ENCODE measurements around the gene LRRFIP2. TPM values are rescaled to one million over a fixed set of nuclear protein-coding genes. Genes with fewer than 3 reads are reported as not detected.
"Not testable (repeated sequence)": the region's sequence is repeated elsewhere in the genome, so short reads cannot be mapped to it uniquely, and the experiment has no call there.

LRRFIP2 gene
- total RNA-seq, 1 donor from 2014 or later, result 34.7 TPM

GRCh38 chr3:37144806-37145205 lies 29.6 kb downstream of the LRRFIP2 start:
- DNase-seq (ENCODE audit: low read depth in 2 of 2), result peak; percentile 31 to 39

- no peak for DNase-seq (ENCODE audit: low read depth in 2 of 2)
Observed at GRCh38 chr3:37143821-37144220, 30.6 kb downstream of the LRRFIP2 start.

GRCh38 chr3:37141676-37142075 lies 32.7 kb downstream of the LRRFIP2 start:
- DNase-seq (ENCODE audit: low read depth in 2 of 2), result no peak

DNA sequence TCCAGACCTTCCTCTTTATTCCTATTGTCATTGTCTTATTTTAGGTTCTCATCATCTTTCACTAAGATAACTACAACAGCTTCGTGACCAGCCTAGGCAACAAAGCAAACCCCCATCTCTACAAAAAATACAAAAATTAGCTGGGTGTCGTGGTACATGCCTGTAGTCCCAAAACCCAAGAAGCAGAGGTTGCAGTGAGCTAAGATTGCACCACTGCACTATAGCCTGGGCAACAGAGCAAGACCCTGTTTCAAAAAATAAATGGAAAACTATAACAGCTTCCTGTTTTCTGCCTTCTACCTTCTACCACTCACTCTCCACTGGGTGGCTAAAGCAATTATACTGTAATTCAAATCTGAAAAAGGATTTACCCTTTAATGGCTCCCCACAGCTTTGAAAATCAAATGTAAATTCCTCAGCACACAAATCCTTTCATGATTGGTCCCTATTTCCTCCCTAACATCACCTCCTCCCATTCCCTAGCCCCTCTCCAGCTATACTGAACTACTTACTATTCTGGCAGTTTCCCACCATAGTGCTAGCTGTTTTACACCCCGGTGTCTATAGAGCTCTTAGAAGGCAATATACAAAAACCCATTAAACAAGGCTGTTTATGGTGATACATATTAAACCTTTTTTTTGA lies 33.4 kb downstream of the LRRFIP2 start:
- no peak for DNase-seq (ENCODE audit: low read depth in 2 of 2)

GRCh38 chr3:37139567-37140052 lies 34.8 kb downstream of the LRRFIP2 start:
- no peak for DNase-seq (ENCODE audit: low read depth in 2 of 2)

DNA sequence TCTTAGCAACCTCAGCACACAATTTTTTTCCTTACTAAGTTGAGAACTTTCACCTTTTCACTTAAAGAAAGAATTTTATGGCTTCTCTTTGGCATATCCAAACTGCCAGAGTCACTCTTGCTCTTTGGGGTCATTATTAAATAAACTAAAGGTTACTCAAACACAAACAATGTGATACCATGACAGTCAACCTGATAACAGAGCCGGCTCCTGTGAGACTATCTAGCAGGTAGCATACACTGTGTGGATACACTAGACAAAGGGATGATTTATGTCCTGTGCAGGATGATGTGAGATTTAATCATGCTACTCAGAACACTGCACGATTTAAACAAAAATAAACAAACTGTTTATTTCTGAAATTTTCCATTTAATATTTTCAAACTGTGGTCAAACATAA lies 35.6 kb downstream of the LRRFIP2 start:
- no peak for DNase-seq (ENCODE audit: low read depth in 2 of 2)

- DNase-seq (ENCODE audit: low read depth in 2 of 2), result no peak
Observed at GRCh38 chr3:37137516-37137915, 36.9 kb downstream of the LRRFIP2 start.

GRCh38 chr3:37136067-37136466 lies 38.3 kb downstream of the LRRFIP2 start:
- DNase-seq (ENCODE audit: low read depth in 2 of 2), result no peak

- no peak for DNase-seq (ENCODE audit: low read depth in 2 of 2)
Observed at GRCh38 chr3:37135561-37135960, 38.8 kb downstream of the LRRFIP2 start.

- no peak for DNase-seq (ENCODE audit: low read depth in 2 of 2)
Observed at GRCh38 chr3:37132334-37132733, 42.0 kb downstream of the LRRFIP2 start.

- no peak for DNase-seq (ENCODE audit: low read depth in 2 of 2)
Observed at GRCh38 chr3:37131860-37132144, 42.6 kb downstream of the LRRFIP2 start.

- peak in 1 of 2 donors; percentile 65 for DNase-seq (ENCODE audit: low read depth in 2 of 2)
Observed at GRCh38 chr3:37130984-37131859, 43.2 kb downstream of the LRRFIP2 start.

DNA sequence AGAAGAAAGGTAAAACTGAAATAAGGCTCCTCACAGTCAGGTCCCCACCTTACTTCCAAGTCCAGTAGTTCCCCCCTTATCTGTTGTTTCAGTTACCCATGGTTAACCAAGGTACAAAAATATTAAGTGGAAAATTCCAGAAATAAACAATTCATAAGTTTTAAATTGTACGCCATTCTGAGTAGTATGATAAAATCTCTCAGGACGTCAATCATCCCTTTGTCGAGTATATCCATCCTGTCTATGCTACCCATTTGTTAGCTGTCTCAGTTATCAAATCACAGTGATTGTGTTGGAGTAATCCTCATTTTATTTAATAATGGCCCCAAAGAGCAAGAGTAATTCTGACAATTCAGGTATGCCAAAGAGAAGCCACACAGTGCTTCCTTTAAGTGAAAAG lies 43.9 kb downstream of the LRRFIP2 start:
- no peak for DNase-seq (ENCODE audit: low read depth in 2 of 2)

DNA sequence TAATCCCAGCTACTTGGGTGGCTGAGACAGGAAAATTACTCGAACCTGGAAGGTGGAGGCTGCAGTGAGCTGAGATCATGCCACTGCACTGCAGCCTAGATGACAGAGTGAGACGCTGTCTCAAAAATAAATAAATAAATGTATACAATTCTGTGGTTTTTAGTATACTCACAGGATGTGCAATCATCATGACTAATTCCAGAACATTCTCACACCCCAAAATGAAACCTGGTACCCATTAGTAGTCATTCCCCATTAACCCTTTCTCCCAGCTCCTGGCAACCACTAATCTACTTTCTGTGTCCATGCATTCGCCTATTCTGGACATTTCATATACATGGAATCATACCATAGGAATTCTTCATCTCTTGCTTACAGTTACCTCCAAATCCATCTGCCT lies 44.5 kb downstream of the LRRFIP2 start:
- peak in 1 of 2 donors; percentile 45 for DNase-seq (ENCODE audit: low read depth in 2 of 2)

- no peak for DNase-seq (ENCODE audit: low read depth in 2 of 2)
Observed at GRCh38 chr3:37127340-37127739, 47.0 kb downstream of the LRRFIP2 start.

DNA sequence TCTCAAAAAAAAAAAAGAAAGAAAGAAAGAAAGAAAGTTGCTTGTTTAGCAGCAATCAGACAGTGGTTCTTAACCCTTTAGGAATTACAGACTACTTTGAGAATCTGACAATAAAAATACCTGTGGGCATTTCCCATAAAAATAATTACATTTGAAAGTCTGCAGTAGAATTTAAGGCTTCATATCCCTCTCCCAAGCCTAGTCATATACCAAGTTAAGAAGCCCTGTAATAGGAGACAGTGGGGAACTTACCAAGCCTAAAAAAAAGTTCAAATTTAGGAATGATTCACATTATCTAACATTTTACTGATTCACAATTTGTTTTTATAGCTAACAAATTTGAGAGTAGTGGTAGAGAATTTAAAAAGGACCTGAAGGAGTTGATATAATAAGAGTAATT lies 47.5 kb downstream of the LRRFIP2 start:
- DNase-seq (ENCODE audit: low read depth in 2 of 2), result no peak

DNA sequence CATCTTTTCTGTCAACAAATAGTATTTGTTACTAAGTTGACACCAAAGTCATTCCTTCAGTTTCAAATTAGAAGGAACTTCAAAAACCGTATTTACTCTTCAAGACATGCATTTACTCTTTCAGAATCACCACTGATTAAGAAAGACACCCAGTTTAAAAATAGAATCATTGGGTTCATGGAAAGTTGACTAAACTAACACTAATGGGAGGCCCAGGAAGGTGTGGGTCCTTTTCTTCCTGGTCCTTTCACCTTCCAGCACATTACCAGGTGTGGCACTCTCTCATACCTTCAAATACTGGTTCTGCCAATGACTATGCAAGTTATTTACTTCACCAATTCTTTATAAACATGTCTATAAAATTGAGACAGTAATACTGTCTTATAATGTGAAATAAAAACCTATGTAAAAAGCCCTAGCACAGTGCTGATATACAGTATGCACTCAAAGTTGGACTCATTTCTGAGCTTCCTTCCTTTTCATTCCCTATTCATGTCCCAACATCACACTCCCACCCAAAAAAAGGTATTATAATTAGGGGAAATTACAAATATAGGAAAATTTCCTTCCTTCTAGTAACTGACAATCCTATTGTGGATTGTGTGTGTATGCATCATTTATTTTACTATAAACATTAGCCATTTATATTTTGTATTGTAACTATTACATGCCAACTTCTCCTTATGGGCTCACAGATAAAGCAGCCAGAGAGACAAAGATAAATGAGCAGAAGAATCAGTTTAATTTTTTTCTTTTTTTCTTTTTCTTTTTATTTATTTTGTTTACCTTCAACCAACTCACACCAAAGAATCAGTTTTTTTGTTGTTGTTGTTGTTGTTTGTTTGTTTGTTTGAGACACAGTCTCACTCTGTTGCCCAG lies 48.9 kb downstream of the LRRFIP2 start:
- peak; percentile 17 to 18 for DNase-seq (ENCODE audit: low read depth in 2 of 2)

GRCh38 chr3:37124435-37124834 lies 49.9 kb downstream of the LRRFIP2 start:
- DNase-seq (ENCODE audit: low read depth in 2 of 2), result no peak

DNA sequence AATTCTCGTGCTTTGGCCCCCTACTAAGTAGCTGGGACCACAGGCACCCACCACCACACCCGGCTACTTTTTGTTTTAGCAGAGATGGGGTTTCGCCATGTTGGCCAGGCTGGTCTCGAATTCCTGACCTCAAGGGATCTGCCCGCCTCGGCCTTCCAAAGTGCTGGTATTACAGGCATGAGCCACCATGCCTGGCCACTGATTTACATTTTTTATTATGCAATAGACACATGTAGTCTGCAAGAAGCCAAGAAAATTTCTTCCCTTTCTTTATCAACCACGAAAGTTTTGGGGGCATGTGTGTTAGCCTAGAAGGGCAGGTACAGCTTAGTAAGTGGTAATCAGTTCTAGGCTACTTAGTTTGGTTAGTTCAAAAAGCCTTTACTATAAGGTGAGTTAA lies 51.1 kb downstream of the LRRFIP2 start:
- DNase-seq (ENCODE audit: low read depth in 2 of 2), result no peak

DNA sequence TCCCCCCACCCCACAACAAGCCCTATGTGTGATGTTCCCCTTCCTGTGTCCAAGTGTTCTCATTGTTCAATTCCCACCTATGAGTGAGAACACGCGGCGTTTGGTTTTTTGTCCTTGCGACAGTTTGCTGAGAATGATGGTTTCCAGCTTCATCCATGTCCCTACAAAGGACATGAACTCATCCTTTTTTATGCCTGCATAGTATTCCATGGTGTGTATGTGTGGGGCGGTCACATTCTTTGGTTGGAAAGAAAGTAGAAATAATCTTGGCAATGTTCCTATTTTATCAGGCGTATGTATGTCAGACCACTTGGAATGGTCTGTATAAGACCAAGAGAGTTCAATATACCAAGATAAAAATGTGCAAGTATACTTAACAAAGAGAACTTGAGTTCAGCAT lies 52.3 kb downstream of the LRRFIP2 start:
- DNase-seq (ENCODE audit: low read depth in 2 of 2), result not testable (repeated sequence)

- no peak for DNase-seq (ENCODE audit: low read depth in 2 of 2)
Observed at GRCh38 chr3:37118163-37118562, 56.2 kb downstream of the LRRFIP2 start.

- no peak for DNase-seq (ENCODE audit: low read depth in 2 of 2)
Observed at GRCh38 chr3:37117548-37117947, 56.8 kb downstream of the LRRFIP2 start.

Data from lung microvascular endothelial cell (primary cell).